H1 (cell line): Measurements from ENCODE around the gene IFNA16. TPM values are rescaled to one million over a fixed set of nuclear protein-coding genes. Genes with fewer than 3 reads are reported as not detected.
"Not testable (repeated sequence)": the region's sequence is repeated elsewhere in the genome, so short reads cannot be mapped to it uniquely, and the experiment has no call there.

Source experiments
- CTCF ChIA-PET: fragments of 300-600 bp; sonication (Branson Sonifier 250); formaldehyde crosslinking; loops from one replicate; lab custom pipeline; 2021; ENCODE audit not compliant: partially characterized antibody; lab: Charles Lee
- POLR2A ChIA-PET: fragments of 300-600 bp; sonication (Branson Sonifier 250); formaldehyde crosslinking; loops from one replicate; lab custom pipeline; 2021; ENCODE audit warnings: inconsistent platforms; ENCODE audit not compliant: partially characterized antibody; lab: Charles Lee
- DNase-seq, 2 experiments: peaks; one replicate each; pipeline versions ENCODE4 v3.0.0 to v3.0.0-alpha.2; 2010 to 2022; ENCODE audit warnings: low spot score in 2 of 2, low read depth in 1 of 2, mixed read lengths in 1 of 2
- FAIRE-seq: peaks from 2 replicates; lab custom pipeline; 2011; peaks lifted over from hg19 to GRCh38; lab: Jason Lieb, UNC
- H2AFZ ChIP-seq: 2 replicates; pipeline ENCODE4 v1.8.1; 2012; ENCODE audit warnings: low read length, inconsistent platforms
- H2AK5ac ChIP-seq: 2 replicates; pipeline ENCODE4 v1.6.1; 2013; ENCODE audit warnings: low read depth, low read length
- H2BK120ac ChIP-seq: replicated peaks from 2 replicates; pipeline ENCODE3; 2013; ENCODE audit warnings: low read depth, low read length, inconsistent platforms
- H2BK12ac ChIP-seq: 2 replicates; pipeline ENCODE4 v1.6.1; 2013; ENCODE audit warnings: low read depth, low read length
- H2BK15ac ChIP-seq: 2 replicates; pipeline ENCODE4 v1.6.1; 2013; ENCODE audit warnings: low read length
- H2BK20ac ChIP-seq: 2 replicates; pipeline ENCODE4 v1.6.1; 2013; ENCODE audit warnings: low read length
- H2BK5ac ChIP-seq: 2 replicates; pipeline ENCODE4 v1.6.1; 2013; ENCODE audit warnings: low read depth, low read length
- H3K14ac ChIP-seq: 2 replicates; pipeline ENCODE4 v1.6.1; 2013; ENCODE audit warnings: inconsistent platforms; ENCODE audit not compliant: insufficient read length
- H3K18ac ChIP-seq: 2 replicates; pipeline ENCODE4 v1.6.1; 2013; ENCODE audit warnings: low read length; ENCODE audit errors: extremely low read depth
- H3K23ac ChIP-seq: 2 replicates; pipeline ENCODE4 v1.6.1; 2013; ENCODE audit warnings: inconsistent platforms; ENCODE audit not compliant: insufficient read length
- H3K23me2 ChIP-seq: 2 replicates; pipeline ENCODE4 v1.6.1; 2013; ENCODE audit warnings: low read depth, low read length
- H3K27ac ChIP-seq: 2 replicates; pipeline ENCODE4 v1.6.1; 2011; ENCODE audit warnings: low read depth, low read length, inconsistent platforms
- H3K27me3 ChIP-seq, 4 experiments: replicated peaks in 1 of 4; 1 replicate in 1 of 4; 2 replicates in 3 of 4; pipeline versions ENCODE4 v1.6.1 to v1.8.1; 2011 to 2013; ENCODE audit warnings: low read length in 3 of 4, mild to moderate bottlenecking in 3 of 4, inconsistent platforms in 2 of 4, mixed read lengths in 2 of 4, moderate library complexity in 1 of 4; ENCODE audit not compliant: control insufficient read depth in 3 of 4, insufficient read depth in 3 of 4; ENCODE audit errors: extremely low read depth in 1 of 4
- H3K36me3 ChIP-seq, 4 experiments: 2 replicates each; pipeline versions ENCODE4 v1.6.1 to v1.8.1; 2011 to 2013; ENCODE audit warnings: mild to moderate bottlenecking in 4 of 4, low read length in 3 of 4, moderate library complexity in 2 of 4, control low read depth in 1 of 4, inconsistent platforms in 1 of 4; ENCODE audit not compliant: insufficient read depth in 4 of 4, control insufficient read depth in 2 of 4
- H3K4ac ChIP-seq: replicated peaks from 2 replicates; pipeline ENCODE3; 2013; ENCODE audit warnings: low read length, low read depth, mixed read lengths, inconsistent platforms; ENCODE audit not compliant: insufficient read length
- H3K4me1 ChIP-seq, 4 experiments: replicated peaks in 1 of 4; 1 replicate in 1 of 4; 2 replicates in 3 of 4; pipeline versions ENCODE4 v1.6.1 to v1.8.1; 2011 to 2013; ENCODE audit warnings: low read length in 3 of 4, inconsistent platforms in 2 of 4, mixed read lengths in 1 of 4; ENCODE audit not compliant: insufficient read depth in 4 of 4, control insufficient read depth in 3 of 4
- H3K4me2 ChIP-seq, 2 experiments: 2 replicates each; pipeline versions ENCODE4 v1.6.1 to v1.8.1; 2011 to 2013; ENCODE audit warnings: low read depth in 2 of 2, low read length in 2 of 2, control low read depth in 1 of 2, inconsistent platforms in 1 of 2, mild to moderate bottlenecking in 1 of 2; ENCODE audit not compliant: insufficient read depth in 1 of 2
- H3K4me3 ChIP-seq, 4 experiments: fragments of 200-600, 300-600 bp in 1 of 4; sonication (generic), shearing (Covaris generic), sonication (Bioruptor Twin) in 1 of 4; 2 replicates each; pipeline versions ENCODE4 v1.5.1 to v1.8.1; 2011 to 2016; ENCODE audit warnings: low read length in 4 of 4, low read depth in 3 of 4, control low read depth in 2 of 4, inconsistent platforms in 2 of 4, mild to moderate bottlenecking in 2 of 4, mixed read lengths in 1 of 4, moderate library complexity in 1 of 4; ENCODE audit not compliant: insufficient read depth in 2 of 4; ENCODE audit errors: extremely low read depth in 1 of 4
- H3K56ac ChIP-seq: replicated peaks from 2 replicates; pipeline ENCODE3; 2013; ENCODE audit warnings: low read depth, mild to moderate bottlenecking, mixed read lengths, low read length, inconsistent platforms; ENCODE audit not compliant: insufficient read length
- H3K79me1 ChIP-seq: 2 replicates; pipeline ENCODE4 v1.6.1; 2013; ENCODE audit warnings: low read depth, low read length, control low read depth
- H3K79me2 ChIP-seq, 2 experiments: 2 replicates each; pipeline versions ENCODE4 v1.6.1 to v1.8.1; 2012 to 2013; ENCODE audit warnings: low read length in 2 of 2, mild to moderate bottlenecking in 2 of 2, inconsistent platforms in 1 of 2; ENCODE audit not compliant: insufficient read depth in 2 of 2, control insufficient read depth in 1 of 2
- H3K9ac ChIP-seq, 4 experiments: replicated peaks in 1 of 4; 1 replicate in 1 of 4; 2 replicates in 3 of 4; pipeline versions ENCODE4 v1.6.1 to v1.8.1; 2011 to 2013; ENCODE audit warnings: low read depth in 3 of 4, low read length in 3 of 4, control low read depth in 2 of 4, mild to moderate bottlenecking in 2 of 4, moderate library complexity in 2 of 4, inconsistent platforms in 1 of 4; ENCODE audit errors: extremely low read depth in 1 of 4
- H3K9me3 ChIP-seq, 2 experiments: 2 replicates each; pipeline versions ENCODE4 v1.6.1 to v1.8.1; 2012 to 2013; ENCODE audit warnings: mild to moderate bottlenecking in 2 of 2, moderate library complexity in 2 of 2, control low read depth in 1 of 2, inconsistent platforms in 1 of 2, low read depth in 1 of 2, low read length in 1 of 2, mixed read lengths in 1 of 2; ENCODE audit not compliant: insufficient read depth in 2 of 2
- H4K20me1 ChIP-seq, 2 experiments: replicated peaks in 1 of 2; 2 replicates each; pipeline versions ENCODE3 to v1.8.1; 2011 to 2013; ENCODE audit warnings: inconsistent platforms in 2 of 2, low read length in 2 of 2, mild to moderate bottlenecking in 1 of 2; ENCODE audit not compliant: insufficient read depth in 2 of 2, control insufficient read depth in 1 of 2
- H4K5ac ChIP-seq: 2 replicates; pipeline ENCODE4 v1.6.1; 2013; ENCODE audit warnings: low read length, low read depth, mixed read lengths, inconsistent platforms; ENCODE audit not compliant: insufficient read length
- H4K8ac ChIP-seq: 2 replicates; pipeline ENCODE4 v1.8.0; 2013; ENCODE audit warnings: mild to moderate bottlenecking, moderate library complexity, low read length, inconsistent platforms; ENCODE audit not compliant: insufficient read depth; ENCODE audit errors: extremely low read depth
- H4K91ac ChIP-seq: replicated peaks from 2 replicates; pipeline ENCODE3; 2013; ENCODE audit warnings: low read length, mixed read lengths, inconsistent platforms; ENCODE audit not compliant: insufficient read length
- WGBS, 2 experiments: shearing (Covaris generic) in 1 of 2; methylation state at CpG; one replicate each; pipeline versions ENCODE4 v1.1.6 to v1.1.7; 2013 to 2015; ENCODE audit warnings: low lambda C conversion rate in 2 of 2, mixed read lengths in 2 of 2, inconsistent platforms in 1 of 2, low coverage in 1 of 2, missing lambda C conversion rate in 1 of 2; ENCODE audit not compliant: insufficient replicate concordance in 2 of 2, insufficient coverage in 1 of 2, insufficient read length in 1 of 2; ENCODE audit errors: extremely low coverage in 1 of 2, missing lambda C conversion rate in 1 of 2; 5-methylcytosine and 5-hydroxymethylcytosine counted together
- polyA plus RNA-seq, 7 experiments: library from polyadenylated mRNA; depleted of rRNA in 3 of 7; stranded (reverse) in 5 of 7; unstranded in 2 of 7; fragments of >200 nt in 5 of 7; fragments of 200-250 nt in 2 of 7; gene quantifications; 1 replicate in 5 of 7; 2 replicates in 1 of 7; 4 replicates in 1 of 7; pipeline versions ENCODE4 v1.2.1 to v1.2.3, GENCODE V29; 2011 to 2013; ENCODE audit warnings: missing spikeins in 2 of 7, mixed read lengths in 2 of 7
- total RNA-seq: library from RNA; stranded (reverse); fragmentation: NEBNext Ultra II Directional; extraction: Animal tissue kit (Norgen Biotek cat#: 25700); gene quantifications from 2 replicates; pipeline ENCODE4 v1.2.1, GENCODE V29; 2021

The IFNA16 gene
- total and polyA plus RNA-seq, 2 of the 8 experiments (the other 6 are each of a cell fraction or from before 2014, with no cell fraction given), result not detected

DNA sequence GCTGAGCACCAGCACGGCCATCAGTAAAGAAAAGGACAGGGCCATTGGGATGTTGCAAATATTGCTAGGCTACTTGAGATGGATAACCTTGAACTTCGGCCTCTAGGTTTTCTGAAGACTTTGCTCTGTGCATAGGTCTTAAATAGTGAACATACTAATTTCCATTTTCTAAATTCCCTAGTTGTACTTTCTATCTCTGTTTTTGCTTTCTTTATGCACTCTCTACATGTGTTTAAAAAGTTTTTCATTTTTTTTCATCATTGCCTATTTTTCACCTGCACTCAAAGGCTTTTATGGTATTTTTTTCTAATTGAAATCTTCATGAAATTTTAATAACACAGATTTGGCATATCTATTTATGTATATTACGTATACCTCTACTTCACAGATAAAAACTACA, 29.6 kb downstream of the IFNA16 start, which contains the start of gene IFNA4:
Gene IFNA4, minus strand, starts transcription at position 101 of the 400 bp plus-strand sequence. Its CDS starts 56 bp downstream, at position 45.
- H2BK15ac ChIP-seq, H4K8ac ChIP-seq, H2AK5ac ChIP-seq, H3K27ac ChIP-seq, DNase-seq, H4K20me1 ChIP-seq, H3K27me3 ChIP-seq, H2AFZ ChIP-seq, H3K4me3 ChIP-seq, H3K56ac ChIP-seq, POLR2A ChIA-PET, H2BK120ac ChIP-seq, H2BK5ac ChIP-seq, H3K4me2 ChIP-seq, H2BK12ac ChIP-seq, H3K14ac ChIP-seq, H4K91ac ChIP-seq, H3K79me2 ChIP-seq, H3K36me3 ChIP-seq, FAIRE-seq, H2BK20ac ChIP-seq, H3K23ac ChIP-seq, H4K5ac ChIP-seq, H3K79me1 ChIP-seq, H3K4me1 ChIP-seq, H3K23me2 ChIP-seq, H3K9me3 ChIP-seq, H3K4ac ChIP-seq, H3K18ac ChIP-seq, H3K9ac ChIP-seq: not testable (repeated sequence)
- 81% methylated on average over 2 of the region's 3 CpGs; no CpG with 5 or more reads in 1 of the 2 experiments for WGBS, 2 experiments
- CTCF ChIA-PET, result interaction anchor here (0.9 kb wide), 1 partner anchor 24 kb away, joined by 3 read pairs; no protein-coding TSS in a partner anchor
